DMS153 (cell line): ENCODE data around the gene SLC11A1.

Experiments used
- DNase-seq: peaks from one replicate; lab custom pipeline; 2025; lab: John Stamatoyannopoulos, UW

SLC11A1 gene

DNA sequence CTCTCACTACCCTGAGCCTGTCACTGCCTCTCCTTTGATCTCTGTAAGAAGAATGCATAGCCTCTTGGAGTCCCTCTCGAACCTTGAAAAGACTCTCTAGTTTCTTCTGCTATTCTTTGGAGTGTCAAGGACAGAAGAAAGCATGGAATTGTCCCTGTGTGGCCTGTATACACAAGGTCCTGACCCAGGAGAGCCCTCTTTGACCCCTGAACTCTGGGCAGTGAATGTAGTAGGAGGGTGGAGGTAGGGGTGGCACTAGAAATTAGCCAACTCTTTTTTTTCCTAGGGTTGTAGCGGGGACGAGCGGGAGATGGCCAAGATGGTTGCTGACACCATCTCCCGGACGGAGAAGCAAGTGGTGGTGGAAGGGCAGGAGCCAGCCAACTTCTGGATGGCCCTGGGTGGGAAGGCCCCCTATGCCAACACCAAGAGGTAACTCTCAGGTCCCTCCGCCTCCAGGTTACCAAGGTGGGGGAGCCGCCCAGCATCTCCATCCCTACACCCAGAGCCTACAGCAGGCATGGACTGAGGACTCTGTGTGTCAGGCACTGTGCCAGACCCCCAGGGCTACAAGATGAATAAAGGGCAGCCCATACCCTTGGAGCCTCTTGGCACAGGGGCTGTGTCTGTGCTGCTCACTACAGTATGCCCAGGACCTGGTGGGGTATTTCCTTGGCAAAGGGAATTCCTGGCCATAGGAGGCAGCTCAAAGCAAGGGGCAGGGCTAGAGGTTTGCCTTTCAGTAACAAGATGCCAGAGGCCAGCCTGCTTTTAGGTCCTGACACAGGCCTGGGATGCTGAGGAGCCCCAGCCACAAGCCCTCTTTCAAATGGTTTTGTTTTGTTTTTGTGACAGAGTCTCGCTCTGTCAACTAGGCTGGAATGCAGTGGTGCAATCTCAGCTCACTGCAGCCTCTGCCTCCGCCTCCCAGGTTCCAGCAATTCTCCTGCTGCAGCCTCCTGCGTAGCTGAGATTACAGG is 53.2 kb downstream of the SLC11A1 start:
- DNase-seq, result no peak

DNA sequence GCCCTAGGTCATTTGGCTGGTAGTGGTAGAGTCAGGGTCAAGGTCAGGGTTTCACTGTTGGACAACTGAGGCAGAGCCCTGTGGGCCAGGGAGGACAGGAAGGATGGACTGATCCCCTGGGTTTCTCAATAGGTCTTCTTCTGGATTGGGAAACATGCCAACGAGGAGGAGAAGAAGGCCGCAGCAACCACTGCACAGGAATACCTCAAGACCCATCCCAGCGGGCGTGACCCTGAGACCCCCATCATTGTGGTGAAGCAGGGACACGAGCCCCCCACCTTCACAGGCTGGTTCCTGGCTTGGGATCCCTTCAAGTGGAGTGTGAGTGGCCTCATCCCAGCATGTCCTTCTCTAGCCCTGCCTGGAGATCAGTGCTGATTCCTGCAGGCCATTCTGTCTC is 54.9 kb downstream of the SLC11A1 start:
- no peak for DNase-seq

DNA sequence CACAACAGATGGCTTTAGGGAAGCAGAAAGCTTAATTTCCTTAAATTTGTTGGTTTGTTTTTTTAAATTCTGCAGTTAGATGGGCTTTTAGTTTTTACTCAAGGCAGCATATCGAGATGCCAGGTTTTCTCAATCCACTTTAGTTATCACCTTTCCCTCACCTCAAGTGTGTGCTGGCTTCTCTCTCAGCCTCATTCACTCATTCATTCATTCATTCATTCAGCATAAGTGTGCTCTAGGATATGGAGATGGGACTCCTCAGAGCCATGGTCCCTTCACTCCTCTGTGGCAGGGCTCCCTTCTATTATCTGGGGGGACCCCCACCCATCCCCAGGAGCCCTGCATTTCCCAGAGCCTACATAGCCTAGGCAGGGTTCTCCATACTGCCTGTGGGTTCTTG is 55.9 kb downstream of the SLC11A1 start:
- no peak for DNase-seq

DNA sequence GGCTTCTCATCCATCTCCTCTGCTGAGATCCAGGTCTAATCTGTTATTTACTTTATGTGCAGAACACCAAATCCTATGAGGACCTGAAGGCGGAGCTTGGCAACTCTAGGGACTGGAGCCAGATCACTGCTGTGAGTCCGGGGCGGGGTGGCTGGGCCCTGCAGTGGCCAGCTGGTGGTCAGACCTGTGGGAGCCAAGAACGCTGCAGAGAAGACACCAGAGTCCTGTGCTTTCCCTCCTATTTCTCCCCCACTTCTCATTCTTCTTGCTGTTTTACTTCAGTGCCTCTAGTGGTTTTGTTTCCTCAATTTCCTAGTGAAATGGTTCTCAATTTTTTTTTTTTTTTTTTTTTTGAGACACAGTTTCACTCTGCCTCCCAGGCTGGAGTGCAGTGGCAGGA is 56.5 kb downstream of the SLC11A1 start:
- DNase-seq, result no peak

DNA sequence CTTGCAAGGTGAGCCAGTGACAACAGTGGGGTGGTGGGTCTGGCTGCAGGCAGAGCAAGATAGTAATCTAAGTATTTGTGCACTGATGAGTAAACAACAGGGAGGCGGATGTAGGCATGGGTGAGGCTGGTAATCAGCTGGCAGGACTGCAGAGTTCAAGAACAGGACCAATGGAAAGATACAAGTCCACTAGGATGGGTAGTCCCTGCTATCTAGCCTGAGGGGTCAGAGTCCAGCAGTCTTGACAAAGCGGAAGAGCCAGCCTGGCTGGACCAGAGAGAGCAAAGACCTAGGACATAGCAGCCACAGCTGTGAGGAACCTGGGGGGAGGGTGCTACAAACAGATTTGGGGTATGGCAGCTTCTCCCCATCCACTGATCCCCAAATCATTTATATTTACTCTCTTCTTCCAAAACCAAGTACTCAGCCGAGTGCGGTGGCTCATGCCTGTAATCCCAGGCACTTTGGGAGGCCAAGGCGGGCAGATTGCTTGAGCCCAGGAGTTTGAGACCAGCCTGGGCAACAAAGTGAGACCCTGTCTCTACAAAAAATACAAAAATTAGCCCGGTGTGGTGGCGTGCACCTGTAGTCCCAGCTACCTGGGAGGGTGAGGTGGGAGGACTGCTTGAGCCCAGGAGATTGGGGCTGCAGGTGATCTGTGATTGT is 62.8 kb downstream of the SLC11A1 start:
- no peak for DNase-seq

DNA sequence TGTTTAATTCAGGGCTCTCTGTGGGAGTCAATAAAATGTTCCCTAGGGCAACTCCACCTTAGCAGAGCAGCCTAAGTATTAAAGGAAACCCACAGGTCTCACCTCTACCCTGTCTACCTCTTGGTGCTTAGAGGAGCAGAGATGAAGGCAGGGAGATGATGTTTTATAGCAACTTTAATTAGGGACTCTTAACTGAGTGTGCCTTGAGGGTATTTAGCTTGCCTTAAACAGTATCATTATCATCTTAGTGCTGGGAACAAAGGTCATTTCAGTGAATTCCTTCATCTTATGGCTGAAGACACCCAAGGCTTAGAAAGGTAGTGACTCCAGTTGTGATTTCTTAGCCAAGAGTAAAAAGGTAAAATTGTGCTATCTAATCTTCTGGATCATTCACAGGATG is 63.5 kb downstream of the SLC11A1 start:
- DNase-seq, result no peak
